Stimulated activated CD8-positive, alpha-beta memory T cell treated with anti-CD3 and anti-CD28 coated beads, Interleukin-4, amount 100 ng/mL, for 48 hours (primary cell): ENCODE results near the gene FBLN1.

ENCODE experiments used
- DNase-seq: peaks from one replicate; pipeline ENCODE4 v3.0.0-alpha.2; 2020

FBLN1 gene

DNA sequence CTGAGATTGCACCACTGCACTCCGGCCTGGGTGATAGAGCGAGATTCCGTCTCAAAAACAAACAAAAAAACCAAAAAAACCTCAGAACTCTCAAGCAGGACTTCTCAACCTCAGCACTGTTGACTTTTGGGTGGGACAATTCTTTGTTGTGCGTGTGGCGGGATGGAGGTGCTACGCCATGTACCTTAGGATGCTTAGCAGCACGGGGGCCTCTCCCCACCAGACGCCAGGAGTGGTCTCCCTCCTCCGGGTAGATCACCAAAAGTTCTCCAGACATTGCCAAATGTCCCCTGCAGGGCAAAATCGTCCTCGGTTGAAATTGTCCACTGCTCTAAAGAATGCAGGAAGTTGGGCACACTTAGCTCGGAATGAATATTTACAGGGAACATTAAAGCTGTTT, 142.0 kb downstream of the FBLN1 start:
- DNase-seq, result no peak

DNA sequence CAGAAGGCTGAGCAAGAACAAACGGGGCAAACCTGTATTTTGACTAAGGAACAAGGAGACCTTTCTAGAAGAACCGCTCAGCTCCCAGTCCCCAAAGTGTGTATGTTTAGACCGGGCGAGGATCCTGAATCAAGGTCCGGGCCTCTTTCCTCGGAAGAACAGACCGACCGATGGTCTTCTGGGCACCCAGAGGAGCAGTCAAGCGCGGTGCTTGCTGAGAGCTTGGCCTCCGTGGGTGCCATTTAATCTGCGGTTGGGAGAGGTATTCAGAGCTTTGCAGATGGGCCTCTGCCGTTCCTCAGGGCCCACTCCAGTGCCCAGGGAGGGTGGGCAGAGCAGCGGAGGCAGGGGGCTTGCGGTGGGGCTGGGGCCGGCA, 142.5 kb downstream of the FBLN1 start:
- no peak for DNase-seq

DNA sequence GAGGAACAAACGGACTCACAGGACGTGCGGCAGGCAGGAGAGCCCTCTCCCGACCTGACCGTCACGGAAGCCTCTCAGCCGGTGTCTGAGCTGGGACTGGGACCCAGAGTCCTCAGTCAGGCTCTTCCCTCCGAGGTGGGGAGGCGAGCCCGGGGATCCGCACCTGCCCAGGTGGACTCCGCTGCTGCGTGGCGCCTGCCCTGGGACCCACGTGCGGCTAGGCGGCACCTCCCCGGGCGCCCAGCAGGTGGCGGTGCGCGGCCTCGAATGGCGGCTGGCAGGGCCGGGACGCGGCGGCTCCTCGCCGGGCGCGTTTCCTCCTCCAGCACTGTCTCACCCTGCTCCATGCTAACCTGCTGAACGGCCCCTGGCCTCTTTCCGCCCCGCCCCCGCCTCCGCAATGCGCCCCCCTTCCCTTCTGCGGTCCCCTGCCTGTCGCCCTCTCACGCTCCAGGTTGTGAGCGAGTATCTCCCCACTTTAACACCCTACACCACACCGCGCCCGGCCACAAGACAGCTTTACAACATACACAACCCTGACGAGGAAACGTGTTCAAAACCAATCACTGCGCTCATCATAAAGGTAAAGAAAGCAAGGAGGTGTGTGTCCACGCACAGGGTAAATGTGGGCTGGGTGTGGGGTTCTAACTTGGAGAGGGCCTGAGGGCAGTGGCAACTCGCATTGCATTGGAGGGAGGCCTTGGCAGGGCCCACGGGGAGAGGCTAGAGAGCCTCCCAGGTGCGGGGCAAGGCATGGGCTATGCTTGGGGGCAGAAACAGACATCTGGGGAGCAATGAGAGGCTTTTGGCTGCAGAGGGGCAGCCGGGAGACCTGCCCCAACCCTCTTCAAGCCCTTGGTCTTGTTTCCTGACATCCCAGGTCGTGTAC, 143.1 kb downstream of the FBLN1 start:
- DNase-seq, result peak; percentile 89

DNA sequence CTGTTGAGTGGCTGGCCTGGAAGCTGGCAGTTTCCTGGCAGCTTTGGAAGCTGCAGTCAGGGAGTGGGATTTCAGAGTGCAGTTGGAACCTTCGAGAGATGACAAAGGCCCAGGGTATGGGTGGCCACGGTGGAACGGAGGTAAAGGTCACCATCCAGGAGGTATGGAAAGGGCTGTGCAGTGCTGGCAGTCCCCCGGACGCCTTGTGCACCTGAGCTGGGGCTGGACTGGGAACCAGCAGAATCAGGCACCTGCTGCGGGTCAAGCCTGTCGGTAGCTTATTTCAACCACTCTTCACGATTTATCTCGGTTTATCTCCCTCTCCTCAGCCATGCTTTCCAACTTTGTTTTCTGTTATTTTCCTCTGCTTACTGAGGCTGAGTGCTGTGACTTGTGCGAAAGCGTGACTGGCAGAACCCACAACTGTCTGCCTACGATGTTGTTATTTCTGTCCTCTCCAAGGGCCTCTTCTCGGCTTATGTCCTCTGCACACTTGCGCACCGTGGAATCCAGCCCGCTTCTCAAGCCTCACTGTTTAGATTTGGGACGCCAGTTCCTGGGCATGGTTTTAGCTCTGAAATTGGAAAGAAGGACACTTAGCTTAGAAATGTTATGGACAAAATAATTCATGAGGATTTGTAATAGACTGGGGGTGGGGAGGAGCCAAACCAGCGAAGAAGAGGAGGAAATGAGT, 145.0 kb downstream of the FBLN1 start:
- no peak for DNase-seq

DNA sequence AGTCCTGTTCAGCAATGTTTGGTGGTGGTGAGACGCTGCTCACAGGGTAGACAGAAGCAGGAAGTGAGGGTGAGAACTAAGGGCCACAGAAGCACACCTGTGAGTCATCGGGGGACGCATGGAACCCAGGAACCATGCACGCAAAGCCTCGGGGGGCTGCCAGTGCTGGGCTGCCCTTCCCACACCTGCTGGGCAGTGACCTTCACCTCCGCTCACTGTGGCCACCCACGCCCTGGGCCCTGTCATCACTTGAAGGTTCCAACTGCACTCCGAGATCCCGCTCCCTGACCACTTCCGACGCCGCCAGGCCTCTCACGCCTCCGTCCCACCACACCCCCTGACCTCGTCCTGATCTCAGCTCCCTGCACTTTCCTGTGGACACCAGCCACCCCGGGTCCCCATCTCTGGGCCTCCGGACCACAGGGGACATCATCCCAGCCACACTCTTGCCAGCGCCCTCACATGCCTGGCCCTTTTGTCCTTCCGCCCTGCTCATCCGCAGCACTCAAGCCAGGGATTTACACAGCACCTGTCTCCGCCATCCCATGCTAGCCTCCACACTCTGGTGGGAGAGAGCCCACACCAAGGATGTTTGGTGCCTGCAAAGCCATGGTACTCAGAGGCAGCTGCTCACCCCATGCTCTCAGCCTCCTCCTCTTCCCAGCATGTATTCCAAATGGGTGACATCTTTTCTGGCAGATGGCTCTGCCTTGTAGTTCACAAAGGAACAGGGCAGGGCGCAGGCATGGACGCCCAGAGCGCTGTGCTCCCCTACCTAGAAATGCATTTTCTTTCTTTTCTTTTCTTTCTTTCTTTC, 145.8 kb downstream of the FBLN1 start:
- no peak for DNase-seq

DNA sequence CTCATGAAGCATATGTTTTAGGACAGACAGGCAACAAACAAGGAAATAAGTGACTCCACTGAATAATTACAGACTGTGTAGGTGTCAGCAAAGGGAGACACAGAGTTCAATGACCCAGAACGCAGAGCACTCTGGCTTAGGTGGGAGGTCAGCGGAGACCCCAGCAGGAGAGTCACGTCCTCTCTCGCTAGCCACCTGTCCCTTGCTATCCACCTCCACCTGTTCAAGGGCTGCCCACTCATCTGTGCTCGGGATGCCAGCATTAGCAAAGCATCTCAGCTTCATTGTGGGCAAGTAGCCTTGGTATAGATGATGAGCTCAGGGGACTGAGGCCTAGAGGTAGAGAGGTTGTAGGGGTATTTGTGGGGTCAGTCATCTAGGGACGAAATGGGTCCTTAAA, 147.1 kb downstream of the FBLN1 start:
- DNase-seq, result no peak

DNA sequence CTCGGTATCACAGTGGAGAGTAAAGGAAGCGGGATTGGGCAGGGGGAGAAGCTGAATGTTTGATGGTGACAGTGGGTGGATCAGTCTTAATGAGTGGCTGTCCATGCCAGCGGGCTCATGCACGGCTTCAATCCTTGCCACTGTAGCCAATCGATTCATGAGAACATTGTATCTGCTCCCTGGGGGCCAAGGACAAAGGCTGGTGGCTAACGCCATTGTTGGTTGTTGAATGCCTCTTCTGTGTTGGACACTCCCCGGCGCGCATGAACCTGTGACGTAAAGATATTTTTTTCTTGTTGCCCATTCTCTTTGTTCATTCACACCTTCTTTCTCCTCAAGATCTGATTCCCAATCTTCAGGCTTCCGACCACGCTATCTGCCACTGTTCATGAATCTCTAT, 148.0 kb downstream of the FBLN1 start:
- DNase-seq, result no peak
